ENCODE measurements around the gene THEM5. TPM values are rescaled to one million over a fixed set of nuclear protein-coding genes. Genes with fewer than 3 reads are reported as not detected.
"Not testable (repeated sequence)": the region's sequence is repeated elsewhere in the genome, so short reads cannot be mapped to it uniquely, and the experiment has no call there.

Gene THEM5
- total and polyA plus RNA-seq, 10 donors: 0.47 TPM; not detected in 9

DNA sequence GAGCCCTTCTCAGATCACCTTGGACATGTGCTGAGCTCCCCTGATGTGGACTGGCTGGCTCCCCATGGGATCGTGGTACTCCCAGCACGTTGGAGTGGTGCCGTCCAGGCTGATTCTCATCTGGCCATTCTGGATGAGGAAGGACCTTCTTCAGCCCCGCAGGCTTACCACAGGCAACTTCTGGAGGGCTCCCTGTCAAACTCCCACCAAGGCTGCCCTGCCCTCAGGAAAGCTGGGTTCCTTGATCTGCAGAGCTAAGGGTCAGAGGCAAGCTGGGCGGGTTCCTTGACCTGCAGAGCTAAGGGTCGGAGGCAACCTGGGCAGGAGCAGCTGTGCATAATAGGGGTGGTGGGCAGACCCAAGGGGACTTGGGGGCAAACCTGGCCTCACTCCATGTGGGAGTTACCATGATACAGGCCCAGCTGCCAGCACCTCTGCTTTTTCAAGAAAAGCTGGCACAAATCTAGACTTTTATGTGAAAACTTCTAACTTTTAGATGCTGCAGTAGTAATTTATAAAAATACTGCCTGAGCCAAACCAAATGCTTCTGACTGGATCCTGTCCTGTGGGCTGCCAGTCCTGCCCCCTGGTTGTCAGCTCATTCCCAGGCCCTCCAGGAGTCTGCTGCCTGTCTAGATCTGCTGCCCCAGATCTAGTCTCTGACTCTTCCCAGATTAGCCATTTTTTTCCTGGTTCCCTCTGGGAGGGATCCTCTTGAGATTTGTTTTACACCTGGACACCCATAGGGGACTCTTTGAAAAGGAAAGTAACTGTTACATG, 5.6 kb upstream of the THEM5 start:
- Histone ChIP-seq H3K27ac (no peak overlapping the region), H3K27me3 (replicated peaks in 1 of 7) (no peaks in the 10 kb centered on the region), H3K4me3 (no peak overlapping the region), H3K4me1 (no peaks in the 10 kb centered on the region), H3K36me3 (no peaks in the 10 kb centered on the region), H3K9me3 (no peaks in the 10 kb centered on the region)
- DNase-seq: no peak
- intact Hi-C loops (cut with DNase I; ENCODE audit: low total_unique reads): no loop called here
- TF ChIP-seq CTCF (IDR thresholded peaks at IDR 0.05 in 8 of 11, conservative IDR thresholded peaks at IDR 0.05 in 3 of 11) (no peak), POLR2AphosphoS5 (IDR thresholded peaks at IDR 0.05) (no peak)
- WGBS, 5 donors: 83 to 98% (median 92%) methylated on average over 6 of the region's 6 CpGs

DNA sequence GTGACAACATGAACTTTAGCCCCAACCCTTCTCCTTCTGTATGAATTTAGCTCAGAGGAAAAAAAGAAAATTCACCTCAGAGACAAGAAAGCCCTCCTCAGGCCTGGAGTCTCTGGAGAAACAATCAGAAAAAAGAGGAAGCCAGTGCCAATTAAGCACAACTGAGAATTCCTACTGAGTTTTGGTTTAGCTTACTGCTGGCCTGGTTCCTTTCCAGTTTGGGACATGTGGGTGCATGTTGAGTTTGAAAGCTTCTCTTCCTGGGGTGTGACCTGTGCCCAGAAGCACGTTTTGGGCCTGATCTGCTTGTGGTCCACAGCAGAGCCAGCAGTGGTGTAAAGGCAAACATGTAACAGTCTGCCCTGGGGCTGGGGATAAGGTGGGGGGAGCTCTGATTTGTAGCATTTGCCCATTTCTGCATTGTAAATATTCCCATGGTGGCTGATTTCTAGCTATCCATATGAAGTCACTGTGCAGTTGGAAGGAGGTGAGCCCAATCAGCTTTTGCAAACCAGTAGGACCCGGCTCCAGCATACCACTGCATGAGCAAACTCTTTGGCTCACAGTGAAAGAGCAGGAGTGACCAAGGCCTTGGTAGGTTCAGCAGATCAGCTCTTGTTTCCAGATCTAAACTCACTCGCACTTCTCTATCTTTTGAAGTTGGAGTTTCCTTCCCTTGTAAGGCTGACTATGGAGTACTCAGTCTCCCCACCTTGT, 4.7 kb upstream of the THEM5 start:
- DNase-seq: no peak
- TF ChIP-seq CTCF (IDR thresholded peaks at IDR 0.05 in 8 of 11, conservative IDR thresholded peaks at IDR 0.05 in 3 of 11) (no peak), POLR2AphosphoS5 (IDR thresholded peaks at IDR 0.05) (no peak), POLR2A (IDR thresholded peaks at IDR 0.05) (no peak)
- 60 to 85% (median 71%) methylated on average over 3 of the region's 3 CpGs for WGBS, 5 donors
- H3K4me1 ChIP-seq: no peaks in the 10 kb centered on the region
- H3K4me3 ChIP-seq: no peak overlapping the region
- intact Hi-C loops (cut with DNase I; ENCODE audit: low total_unique reads): no loop called here
- no peaks in the 10 kb centered on the region for H3K9me3 ChIP-seq
- H3K27me3 ChIP-seq (replicated peaks in 1 of 7): no peaks in the 10 kb centered on the region
- no peak overlapping the region for H3K27ac ChIP-seq
- H3K36me3 ChIP-seq: no peaks in the 10 kb centered on the region

DNA sequence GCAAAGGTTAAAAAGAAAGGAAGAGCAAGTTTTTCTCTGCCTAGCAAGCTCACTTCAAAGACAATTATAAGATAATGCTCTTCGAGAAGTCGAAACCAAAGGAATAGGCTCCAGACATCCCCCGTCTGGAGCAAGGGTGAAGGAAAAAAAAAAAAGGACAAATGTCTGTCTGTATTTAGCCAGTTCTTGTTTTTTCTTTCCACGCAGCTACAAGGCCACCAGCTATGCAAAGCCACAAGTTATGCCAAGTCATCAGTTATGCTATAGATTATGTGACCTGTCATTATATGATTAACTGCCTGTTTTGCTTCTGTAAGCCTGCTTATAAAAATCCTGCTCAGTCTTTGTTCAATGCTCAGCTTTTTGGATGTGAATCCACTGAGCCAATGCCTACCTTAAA, 2.4 kb upstream of the THEM5 start:
- Histone ChIP-seq H3K27me3 (replicated peaks in 1 of 7) (no peaks in the 10 kb centered on the region), H3K9me3 (no peaks in the 10 kb centered on the region), H3K27ac (no peak overlapping the region), H3K4me1 (no peaks in the 10 kb centered on the region), H3K36me3 (no peaks in the 10 kb centered on the region), H3K4me3 (no peak overlapping the region)
- intact Hi-C loops (cut with DNase I; ENCODE audit: low total_unique reads): no loop called here
- TF ChIP-seq POLR2A (IDR thresholded peaks at IDR 0.05) (no peak), POLR2AphosphoS5 (IDR thresholded peaks at IDR 0.05) (no peak), CTCF (IDR thresholded peaks at IDR 0.05 in 8 of 11, conservative IDR thresholded peaks at IDR 0.05 in 3 of 11) (no peak)
- 50 to 62% (median 58%) methylated on average over 4 of the region's 4 CpGs for WGBS, 5 donors
- DNase-seq: no peak

- H3K4me1 ChIP-seq; DNase-seq; intact Hi-C loops (cut with DNase I; ENCODE audit: low total_unique reads); H3K9me3 ChIP-seq; H3K36me3 ChIP-seq; H3K27me3 ChIP-seq (replicated peaks in 1 of 7); H3K4me3 ChIP-seq; H3K27ac ChIP-seq: not testable (repeated sequence)
- 82 to 91% (median 90%) methylated on average over 8 of the region's 8 CpGs for WGBS, 5 donors
Observed at GRCh38 chr1:151855516-151855915, 2.0 kb upstream of the THEM5 start.

All from spleen (tissue), 11 donors.